NCI-H2171 (cell line): ENCODE measurements around the gene TBC1D23.
"Not testable (repeated sequence)": the region's sequence is repeated elsewhere in the genome, so short reads cannot be mapped to it uniquely, and the experiment has no call there.

ENCODE experiments used
- DNase-seq: peaks from one replicate; lab custom pipeline; 2025; lab: John Stamatoyannopoulos, UW

The TBC1D23 gene

GRCh38 chr3:100306695-100307094 lies 45.9 kb downstream of the TBC1D23 start:
- DNase-seq: no peak

DNA sequence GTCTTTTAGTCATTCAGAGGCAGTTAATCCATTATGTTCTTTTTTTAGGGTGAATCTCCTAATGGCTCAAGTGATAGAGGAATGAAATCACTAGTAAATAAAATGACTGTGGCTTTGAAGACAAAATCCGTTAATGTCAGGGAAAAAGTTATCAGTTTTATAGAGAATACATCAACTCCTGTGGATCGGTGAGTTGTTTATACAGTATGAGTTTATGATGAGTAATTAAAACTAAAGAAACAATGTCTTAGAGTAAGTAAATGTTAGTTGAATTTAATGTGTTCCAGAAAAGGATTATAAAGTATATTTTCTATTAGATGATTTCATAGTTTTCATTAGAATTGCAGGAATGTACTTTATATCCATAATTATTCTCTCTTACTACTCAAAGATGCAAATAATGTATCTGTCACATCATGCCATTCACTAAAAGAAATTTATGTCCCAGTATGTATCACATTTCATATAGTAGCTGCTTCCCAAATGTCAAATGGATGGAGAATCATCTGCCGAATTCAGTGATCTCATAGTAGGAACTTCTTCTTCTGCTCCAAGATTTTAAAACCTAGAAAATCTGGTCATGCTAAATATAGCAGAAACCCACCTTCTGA lies 49.7 kb downstream of the TBC1D23 start:
- no peak for DNase-seq

DNA sequence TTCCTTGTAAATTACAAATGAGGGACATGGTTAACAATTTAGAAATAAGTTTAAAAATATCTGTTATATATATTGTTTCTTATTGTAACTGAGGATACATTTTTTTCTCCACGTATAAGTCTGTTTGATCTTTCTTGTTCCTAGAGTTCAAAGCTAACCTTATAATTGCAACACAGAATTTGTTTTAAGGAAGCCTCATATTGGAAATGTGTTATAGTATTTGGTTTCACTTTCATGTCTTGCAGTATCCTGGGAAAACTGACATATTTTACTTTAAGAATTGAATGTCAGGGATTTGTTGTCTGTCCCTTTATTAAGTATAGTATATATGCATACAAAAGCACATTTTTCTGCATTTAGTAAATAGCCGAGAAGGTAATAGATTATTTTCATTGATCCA lies 50.2 kb downstream of the TBC1D23 start:
- no peak for DNase-seq

DNA sequence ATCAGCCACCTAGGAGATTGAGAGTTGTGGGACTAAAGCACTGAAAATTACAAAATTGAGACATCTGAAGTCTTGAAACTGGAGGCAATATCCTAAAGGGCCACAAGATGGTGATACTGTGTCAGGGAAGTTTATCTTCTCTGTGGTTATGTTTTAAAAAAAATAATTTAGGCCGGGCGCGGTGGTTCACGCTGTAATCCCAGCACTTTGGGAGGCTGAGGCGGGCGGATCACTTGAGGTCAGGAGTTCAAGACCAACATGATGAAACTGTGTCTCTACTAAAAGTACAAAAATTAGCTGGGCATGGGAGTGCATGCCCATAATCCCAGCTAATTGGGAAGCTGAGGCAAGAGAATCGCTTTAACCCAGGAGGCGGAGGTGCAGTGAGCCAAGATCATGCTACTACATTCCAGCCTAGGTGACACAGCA lies 55.9 kb downstream of the TBC1D23 start:
- peak; percentile 51 for DNase-seq

- DNase-seq: no peak
Observed at GRCh38 chr3:100317912-100318311, 57.1 kb downstream of the TBC1D23 start.

DNA sequence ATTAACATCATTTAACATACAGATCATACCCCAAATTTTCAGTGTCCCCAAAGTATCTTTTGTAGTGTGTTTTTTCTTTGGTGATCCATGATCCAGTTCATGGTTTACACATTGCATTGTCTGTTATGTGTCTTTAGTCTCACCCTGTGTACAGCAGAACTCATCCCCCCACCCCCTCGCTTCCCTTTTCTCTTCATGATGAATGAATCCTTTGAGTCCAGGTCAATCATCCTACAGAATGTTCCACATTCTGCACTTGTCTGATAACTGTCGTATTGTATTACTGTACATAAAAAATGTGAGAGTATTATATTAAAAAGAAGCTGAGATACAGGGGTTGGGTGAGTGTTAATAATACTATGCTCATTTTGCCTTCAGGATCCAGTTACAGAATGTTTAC lies 59.2 kb downstream of the TBC1D23 start:
- DNase-seq: no peak

GRCh38 chr3:100324044-100324443 lies 63.3 kb downstream of the TBC1D23 start:
- DNase-seq: no peak

DNA sequence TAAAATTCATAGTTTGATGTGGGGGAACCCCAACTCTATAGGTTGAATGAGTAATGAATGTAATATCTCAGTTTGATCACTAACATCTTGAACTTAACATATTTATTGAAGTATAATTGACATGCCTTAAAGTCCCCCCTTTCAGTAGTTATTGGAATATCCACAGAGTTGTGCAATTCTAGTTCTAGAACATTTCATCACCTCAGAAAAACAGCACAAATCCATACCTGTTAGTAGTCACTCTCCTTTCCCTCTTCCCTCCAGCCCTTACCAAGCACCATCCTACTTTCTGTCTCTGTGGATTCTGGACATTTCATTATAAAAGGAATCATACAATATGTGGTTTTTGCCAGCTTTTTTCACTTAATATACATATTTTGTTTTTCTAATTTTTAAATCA lies 65.0 kb downstream of the TBC1D23 start:
- DNase-seq: no peak

DNA sequence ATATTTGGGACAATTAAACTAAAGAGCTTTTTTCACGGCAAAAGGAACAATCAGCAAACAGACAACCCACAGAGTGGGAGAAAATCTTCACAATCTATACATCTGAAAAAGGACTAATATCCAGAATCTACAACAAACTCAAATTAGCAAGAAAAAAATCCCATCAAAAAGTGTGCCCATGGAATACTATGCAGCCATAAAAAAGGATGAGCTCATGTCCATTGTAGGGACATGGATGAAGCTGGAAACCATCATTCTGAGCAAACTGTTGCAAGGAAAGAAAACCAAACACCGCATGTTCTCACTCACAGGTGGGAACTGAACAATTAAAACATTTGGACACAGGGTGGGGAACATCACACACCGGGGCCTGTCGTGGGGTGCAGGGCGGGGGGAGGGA lies 66.6 kb downstream of the TBC1D23 start:
- not testable (repeated sequence) for DNase-seq

GRCh38 chr3:100329800-100330489 lies 69.2 kb downstream of the TBC1D23 start:
- no peak for DNase-seq

- DNase-seq: no peak
Observed at GRCh38 chr3:100330651-100331050, 69.9 kb downstream of the TBC1D23 start.

DNA sequence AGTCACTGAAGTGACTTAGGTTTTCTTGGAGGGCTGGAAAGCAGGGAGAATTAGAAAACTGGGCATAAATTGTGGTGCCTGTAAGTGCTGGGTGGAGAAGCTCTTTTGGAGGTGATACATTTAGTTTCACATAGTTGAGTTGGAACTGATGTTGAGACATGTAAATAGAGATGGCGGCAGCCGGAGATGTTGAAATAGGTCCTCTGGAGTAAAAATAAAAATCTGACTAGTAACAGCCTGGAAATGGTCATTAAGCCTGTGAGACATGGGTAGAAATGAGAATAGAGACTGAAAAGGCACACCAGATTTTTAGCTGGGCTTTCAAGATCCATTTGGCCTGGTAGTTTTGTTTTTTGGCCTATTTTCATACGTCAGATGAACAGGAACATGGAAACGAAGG lies 70.9 kb downstream of the TBC1D23 start:
- DNase-seq: no peak

GRCh38 chr3:100333051-100333450 lies 72.3 kb downstream of the TBC1D23 start:
- no peak for DNase-seq

DNA sequence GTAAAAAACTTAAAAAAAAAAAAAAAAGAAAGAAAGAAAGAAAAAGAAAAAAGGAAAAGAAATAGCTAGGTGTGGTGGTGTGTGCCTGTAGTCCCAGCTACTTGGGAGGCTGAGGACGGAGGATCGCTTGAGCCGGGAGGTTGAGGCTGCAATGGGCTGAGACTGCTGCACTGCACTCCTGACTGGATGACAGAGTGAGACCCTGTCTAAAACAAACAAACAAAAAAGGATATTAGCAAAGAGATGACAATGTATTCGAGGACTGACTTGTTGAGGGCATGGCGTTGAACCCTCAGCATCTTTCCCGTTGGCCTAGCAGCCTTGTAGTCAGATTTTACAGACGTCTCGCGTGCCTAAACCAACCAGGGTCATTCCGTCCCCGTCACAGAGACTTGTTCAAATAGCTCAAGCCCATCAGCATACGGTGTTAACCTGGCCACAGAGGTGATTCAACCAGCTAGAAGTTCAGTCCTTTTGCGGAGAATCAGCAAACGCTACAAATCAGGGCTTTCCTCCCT lies 73.2 kb downstream of the TBC1D23 start:
- no peak for DNase-seq

DNA sequence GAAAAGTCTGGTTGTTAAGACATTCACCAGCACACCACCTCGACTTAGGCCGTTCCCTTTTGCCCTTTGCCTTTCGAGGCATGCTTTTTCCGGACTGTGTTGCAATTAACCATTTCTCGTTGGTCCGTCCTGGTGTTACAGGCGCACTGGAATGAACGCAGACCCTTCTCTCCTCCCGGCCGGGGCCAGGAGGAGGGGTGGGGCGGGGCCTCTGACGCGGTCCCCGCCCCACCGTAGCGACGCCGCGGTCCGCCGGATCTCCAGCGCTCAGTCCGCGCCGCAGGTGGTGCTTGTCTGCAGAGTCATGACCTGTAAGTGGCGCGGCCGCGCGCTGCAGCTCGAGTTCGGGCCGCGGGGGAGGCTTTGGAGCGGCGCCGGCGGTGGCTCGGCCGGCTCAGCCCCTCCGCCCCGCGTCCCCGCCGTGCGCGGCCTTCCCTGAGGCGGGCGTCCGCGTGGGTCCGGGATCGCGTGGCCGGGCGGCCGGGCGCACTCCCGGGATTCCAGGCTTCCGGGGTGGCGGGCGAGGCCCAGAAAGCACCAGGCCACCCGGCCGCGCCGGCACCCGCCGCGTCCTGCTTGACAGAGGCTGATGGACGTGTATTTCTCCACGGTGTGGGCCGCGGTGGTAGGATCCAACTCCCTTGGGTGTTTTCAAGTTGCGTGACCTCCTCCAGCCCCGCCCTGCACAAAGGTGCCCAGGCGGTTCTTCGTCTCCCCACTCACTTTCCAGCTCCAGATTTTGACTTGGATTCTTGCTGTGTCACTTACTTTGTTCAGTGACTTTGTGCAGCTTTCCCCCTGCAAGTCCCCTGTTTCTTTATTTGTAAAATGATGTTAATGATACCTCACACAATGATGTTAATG lies 73.9 kb downstream of the TBC1D23 start, which contains the start of gene NIT2:
NIT2 (plus strand) TSS at position 270 of the 864 bp plus-strand sequence; CDS start at position 305, 35 bp downstream.
- DNase-seq: peak; percentile 64

GRCh38 chr3:100335434-100335833 lies 74.6 kb downstream of the TBC1D23 start:
- no peak for DNase-seq

- DNase-seq: not testable (repeated sequence)
Observed at GRCh38 chr3:100336229-100336628, 75.4 kb downstream of the TBC1D23 start.

DNA sequence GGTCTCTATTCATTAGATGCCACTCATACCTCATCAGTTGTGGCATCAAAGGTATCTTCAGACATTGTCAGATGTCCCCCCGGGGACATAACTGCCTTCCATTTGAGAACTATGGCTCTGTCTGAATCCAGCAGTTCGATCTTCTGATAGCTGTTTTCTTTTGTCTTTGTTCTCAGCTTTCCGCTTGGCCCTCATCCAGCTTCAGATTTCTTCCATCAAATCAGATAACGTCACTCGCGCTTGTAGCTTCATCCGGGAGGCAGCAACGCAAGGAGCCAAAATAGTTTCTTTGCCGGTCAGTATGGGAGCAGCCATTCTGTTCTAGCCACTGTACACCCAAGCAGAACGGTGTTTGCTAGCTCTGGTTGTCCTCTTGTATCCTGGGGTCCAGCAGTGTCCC lies 78.1 kb downstream of the TBC1D23 start:
- DNase-seq: no peak

DNA sequence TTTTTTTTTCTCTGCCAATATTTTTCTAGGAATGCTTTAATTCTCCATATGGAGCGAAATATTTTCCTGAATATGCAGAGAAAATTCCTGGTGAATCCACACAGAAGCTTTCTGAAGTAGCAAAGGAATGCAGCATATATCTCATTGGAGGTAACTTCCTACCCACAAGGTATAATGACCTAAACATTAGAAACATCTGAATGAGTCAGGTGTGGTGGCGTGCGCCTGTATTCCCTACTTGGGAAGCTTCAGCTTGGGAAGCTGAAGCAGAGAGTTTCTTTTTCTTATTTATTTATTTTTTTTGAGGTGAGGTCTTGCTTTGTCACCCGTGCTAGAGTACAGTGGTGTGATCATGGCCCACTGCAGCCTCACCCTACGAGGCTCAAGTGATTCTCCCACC lies 79.0 kb downstream of the TBC1D23 start:
- no peak for DNase-seq

GRCh38 chr3:100340527-100340926 lies 79.7 kb downstream of the TBC1D23 start:
- no peak for DNase-seq

DNA sequence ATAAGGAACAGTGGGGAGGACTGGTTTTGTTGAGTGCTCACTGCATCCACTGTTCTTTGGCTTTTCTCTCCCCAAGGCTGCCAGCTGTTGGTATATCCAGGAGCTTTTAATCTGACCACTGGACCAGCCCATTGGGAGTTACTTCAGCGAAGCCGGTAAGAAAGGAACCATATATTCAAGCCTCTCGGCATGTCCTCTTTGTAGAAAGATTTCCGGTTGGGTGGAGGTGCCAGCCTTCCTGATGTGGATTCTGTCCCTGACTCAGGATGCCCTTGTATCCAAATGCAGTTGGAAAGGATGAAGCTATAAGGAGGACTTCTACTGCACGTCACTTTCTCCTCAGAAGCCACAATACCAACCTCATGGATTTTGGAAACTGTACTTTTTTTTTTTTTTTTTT lies 87.9 kb downstream of the TBC1D23 start:
- DNase-seq: no peak

DNA sequence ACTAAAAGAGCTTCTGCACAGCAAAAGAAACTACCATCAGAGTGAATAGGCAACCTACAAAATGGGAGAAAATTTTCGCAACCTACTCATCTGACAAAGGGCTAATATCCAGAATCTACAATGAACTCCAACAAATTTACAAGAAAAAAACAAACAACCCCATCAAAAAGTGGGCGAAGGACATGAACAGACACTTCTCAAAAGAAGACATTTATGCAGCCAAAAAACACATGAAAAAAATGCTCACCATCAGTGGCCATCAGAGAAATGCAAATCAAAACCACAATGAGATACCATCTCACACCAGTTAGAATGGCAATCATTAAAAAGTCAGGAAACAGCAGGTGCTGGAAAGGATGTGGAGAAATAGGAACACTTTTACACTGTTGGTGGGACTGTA lies 91.0 kb downstream of the TBC1D23 start:
- DNase-seq: not testable (repeated sequence)
